Fibroblast of mammary gland (primary cell): ENCODE data around the gene AGPAT2.

ENCODE experiments used
- DNase-seq: peaks from one replicate; pipeline ENCODE4 v3.0.0-alpha.2; 2010; ENCODE audit warnings: low read depth
- H3K4me3 ChIP-seq: 2 replicates; pipeline ENCODE4 v1.5.1; 2011; ENCODE audit warnings: low read depth, mild to moderate bottlenecking, low read length, moderate library complexity; ENCODE audit not compliant: control insufficient read depth
- TF ChIP-seq, protein P1 (sequence below): conservative IDR thresholded peaks from 2 replicates; pipeline ENCODE4 v1.5.1; 2011; ENCODE audit warnings: low read depth, low read length, inconsistent platforms; ENCODE audit not compliant: control insufficient read depth, insufficient read depth

The AGPAT2 gene

DNA sequence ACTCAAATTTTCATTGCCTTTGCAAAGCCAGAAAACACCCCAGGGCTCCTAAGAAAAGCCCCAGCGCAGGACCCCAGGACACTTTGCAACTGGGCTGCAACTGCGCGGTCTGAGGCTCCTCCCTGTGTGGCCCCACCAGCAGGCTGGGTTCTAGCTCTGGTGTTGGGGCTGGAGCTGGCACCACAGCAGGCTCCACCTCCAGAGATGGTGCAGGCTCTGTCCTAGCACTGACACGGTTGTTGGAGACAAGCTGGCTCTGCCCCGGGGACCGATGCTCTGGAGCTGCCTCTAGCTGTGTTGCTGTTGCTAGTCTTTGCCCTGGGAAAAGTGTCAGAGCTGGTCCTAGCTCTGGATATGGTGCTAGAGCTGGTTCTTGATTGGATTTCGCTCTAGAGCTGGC lies 41.9 kb upstream of the AGPAT2 start:
- no peak for DNase-seq
- TF ChIP-seq, protein P1, sequence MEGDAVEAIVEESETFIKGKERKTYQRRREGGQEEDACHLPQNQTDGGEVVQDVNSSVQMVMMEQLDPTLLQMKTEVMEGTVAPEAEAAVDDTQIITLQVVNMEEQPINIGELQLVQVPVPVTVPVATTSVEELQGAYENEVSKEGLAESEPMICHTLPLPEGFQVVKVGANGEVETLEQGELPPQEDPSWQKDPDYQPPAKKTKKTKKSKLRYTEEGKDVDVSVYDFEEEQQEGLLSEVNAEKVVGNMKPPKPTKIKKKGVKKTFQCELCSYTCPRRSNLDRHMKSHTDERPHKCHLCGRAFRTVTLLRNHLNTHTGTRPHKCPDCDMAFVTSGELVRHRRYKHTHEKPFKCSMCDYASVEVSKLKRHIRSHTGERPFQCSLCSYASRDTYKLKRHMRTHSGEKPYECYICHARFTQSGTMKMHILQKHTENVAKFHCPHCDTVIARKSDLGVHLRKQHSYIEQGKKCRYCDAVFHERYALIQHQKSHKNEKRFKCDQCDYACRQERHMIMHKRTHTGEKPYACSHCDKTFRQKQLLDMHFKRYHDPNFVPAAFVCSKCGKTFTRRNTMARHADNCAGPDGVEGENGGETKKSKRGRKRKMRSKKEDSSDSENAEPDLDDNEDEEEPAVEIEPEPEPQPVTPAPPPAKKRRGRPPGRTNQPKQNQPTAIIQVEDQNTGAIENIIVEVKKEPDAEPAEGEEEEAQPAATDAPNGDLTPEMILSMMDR: no peak
- peak overlapping the region; percentile 66 for H3K4me3 ChIP-seq

DNA sequence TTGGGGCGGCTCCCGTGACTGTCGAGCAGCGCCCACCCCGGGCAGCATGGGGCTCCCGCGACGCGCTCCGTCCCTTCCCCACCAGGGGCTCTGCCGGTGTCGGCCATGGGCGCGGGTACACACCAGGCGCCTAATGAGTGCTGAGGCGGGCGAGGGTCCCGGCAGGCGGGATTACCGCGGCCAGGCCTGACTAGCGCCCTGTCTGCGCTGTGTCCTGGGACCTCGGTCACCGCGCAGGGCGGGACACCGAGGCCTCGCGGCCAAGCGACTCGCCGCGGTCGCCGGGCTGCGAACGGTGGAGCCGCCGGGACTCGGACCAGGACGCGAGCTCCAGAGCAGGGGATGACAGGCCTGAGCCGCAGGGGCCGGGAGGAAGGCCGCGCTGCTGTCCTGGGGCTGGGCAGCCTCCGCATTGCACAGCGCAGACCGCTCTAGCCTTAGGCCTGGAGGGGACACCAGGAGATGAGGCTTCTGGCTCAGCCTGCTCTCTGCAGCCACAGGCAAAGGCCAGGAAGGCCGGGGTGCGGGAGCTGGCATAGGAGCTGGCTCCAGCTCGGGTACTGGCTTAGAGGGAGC lies 41.4 kb upstream of the AGPAT2 start:
- H3K4me3 ChIP-seq: peak overlapping the region; percentile 66
- DNase-seq: peak; percentile 33
- TF ChIP-seq, protein P1: no peak

DNA sequence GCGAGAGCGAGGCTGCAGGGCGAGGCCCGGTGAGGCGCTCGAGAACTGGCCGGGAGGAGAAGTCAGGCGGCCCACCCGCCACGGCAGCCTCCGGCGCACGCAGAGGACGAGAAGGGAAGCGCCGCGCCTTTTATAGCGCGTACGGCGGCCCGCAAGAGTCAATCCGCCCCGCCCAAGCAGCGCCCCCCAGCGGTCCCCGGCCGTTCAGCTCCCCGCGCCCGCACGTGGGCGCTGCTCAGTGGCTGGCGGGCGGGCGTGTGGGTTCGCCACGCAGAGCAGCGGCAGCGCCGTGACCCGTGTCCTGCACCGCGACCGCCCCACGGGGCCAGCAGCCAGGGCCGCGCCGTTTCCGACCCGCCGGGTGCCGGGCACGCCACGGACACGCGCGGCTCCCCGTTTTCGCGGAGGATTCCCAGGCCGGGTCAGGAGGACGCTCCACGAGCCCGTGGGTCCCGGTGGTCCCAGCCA lies 40.9 kb upstream of the AGPAT2 start:
- DNase-seq: peak; percentile 81
- TF ChIP-seq, protein P1: no peak
- peak overlapping the region; percentile 98 for H3K4me3 ChIP-seq

DNA sequence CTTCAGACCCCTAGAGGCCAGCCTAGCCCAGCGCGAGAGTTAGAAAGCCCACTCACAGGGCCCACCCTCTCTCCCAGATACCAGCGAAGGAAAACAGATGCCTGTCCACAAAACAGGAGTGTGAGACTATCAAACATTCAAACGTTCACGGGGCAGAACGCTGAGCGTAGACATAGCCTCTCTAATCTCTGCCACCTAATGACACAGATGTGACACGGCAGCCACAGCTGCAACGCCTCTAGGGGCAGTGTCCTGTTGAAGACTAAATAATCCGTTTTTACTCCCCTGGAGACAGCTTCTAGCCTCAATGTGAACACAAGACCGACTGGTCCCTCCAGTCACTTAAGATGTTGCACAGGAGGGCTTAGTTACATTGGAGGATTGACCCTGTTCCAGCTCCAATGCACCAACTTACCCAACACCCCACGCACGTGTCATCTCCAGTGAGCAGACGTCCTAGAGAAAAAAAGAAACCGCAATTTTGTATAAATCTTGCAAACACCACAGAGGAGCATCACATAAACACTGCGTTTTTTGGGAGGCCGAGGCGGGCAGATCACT lies 39.5 kb upstream of the AGPAT2 start:
- peak overlapping the region; percentile 98 for H3K4me3 ChIP-seq
- TF ChIP-seq, protein P1: peak; percentile 28
- DNase-seq: peak; percentile 32

DNA sequence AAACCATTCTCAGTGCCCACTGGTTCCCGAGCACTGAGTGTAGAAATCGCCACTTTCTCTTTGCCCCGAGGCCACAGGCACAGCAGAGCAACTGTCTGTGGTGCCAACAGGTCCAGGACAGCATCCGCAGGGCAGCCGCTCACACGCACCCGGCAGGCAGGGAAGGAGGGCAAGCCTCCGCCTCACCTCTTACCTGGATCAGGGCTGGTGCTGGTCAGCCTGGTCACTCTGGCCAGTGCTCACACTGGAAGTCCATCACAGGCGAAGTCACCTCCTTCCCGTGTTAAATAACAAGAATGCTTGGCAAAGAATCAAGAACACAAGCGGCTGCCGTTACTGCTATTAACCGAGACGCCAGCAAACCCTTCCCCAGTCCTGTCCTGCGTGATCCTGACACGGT lies 38.9 kb upstream of the AGPAT2 start:
- no peak for DNase-seq
- peak overlapping the region; percentile 98 for H3K4me3 ChIP-seq
- TF ChIP-seq, protein P1: no peak

DNA sequence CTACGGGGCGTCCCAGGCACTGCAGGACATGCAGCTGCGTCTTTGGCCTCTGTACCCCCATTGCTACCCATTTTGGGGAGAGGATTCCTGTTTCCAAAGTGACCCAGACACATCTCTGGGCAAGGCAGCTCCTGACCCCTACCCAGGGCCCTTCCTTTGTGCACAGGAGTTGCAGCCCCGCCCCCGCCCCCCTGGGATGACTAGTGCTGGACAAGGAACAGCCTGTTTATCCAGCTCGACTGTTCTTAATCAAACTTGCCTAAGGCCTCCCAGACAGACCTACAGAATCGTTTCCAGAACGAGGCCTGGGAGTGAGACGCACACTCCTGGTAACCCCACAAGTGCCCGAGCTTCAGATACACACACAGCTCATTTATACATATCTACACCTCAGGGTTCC lies 38.4 kb upstream of the AGPAT2 start:
- peak; percentile 75 for DNase-seq

More for the DNA sequence above, 38.4 kb upstream of the AGPAT2 start:
- H3K4me3 ChIP-seq: peak overlapping the region; percentile 98
- TF ChIP-seq, protein P1: no peak
